D341Med (cell line): ENCODE results near the gene ACACB.
"Not testable (repeated sequence)": the region's sequence is repeated elsewhere in the genome, so short reads cannot be mapped to it uniquely, and the experiment has no call there.

Source experiments
- DNase-seq: peaks from one replicate; pipeline ENCODE4 v3.0.0; 2012; ENCODE audit warnings: low spot score

ACACB gene

GRCh38 chr12:109144224-109144623, 27.8 kb downstream of the ACACB start:
- no peak for DNase-seq

DNA sequence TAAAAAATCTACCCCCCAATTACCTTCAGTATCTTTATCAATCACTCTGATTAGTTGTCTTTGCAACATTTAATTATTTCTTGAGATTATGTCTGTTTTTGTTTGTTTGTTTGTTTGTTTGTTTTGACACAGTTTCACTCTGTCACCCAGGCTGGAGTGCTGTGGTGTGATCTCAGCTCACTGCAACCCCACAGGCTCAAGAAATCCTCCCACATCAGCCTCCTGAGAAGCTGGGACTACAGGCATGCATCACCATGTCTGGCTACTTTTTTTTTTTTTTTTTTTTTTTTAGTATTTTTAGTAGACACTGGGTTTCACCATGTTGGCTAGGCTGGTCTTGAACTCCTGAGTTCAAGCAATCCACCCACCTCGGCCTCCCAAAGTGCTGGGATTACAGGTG, 30.7 kb downstream of the ACACB start:
- DNase-seq = not testable (repeated sequence)

DNA sequence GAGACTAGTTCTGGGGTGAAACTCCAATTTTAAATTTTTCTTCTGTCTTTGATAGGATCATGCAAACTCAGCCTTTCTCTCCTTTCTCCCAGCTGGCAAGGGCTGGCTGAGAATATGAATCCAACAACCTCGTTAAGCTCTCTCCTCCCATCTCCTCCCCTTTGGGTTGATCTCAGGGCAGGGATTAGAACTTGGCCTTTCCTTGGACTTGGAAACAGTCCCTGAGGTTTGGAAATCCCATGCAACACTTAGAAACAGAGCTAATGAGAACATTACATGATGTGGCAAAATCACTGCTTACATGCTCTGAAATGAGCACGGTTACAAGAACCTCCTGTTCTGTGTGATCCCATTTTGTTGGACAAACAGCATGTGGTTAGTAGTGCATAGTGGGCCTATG, 31.6 kb downstream of the ACACB start:
- no peak for DNase-seq

DNA sequence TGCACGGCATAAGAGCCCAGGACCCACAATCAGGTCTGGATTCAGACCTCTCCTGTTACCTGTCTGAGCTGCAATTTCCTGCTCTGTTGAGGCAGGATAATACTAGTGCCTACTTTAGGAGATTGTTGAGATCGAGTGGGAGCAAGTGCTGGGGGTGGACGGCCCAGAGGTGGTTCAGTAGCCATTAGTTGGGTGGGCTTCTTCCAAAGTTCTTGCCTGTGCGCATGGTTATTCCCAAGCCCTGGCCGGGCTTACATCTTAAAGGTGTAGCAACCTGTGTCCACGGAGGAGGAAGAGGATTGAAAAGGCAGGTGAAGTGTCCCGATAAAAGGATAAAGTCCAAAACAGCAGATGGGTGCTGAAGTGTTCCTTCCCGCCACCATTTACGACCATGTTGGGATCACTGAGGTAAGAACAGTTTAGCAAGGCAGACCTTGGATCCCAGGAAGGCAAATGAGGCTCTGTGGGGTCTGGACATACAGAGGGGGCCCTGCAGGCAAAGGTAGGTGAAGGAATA, 33.8 kb downstream of the ACACB start:
- DNase-seq = no peak

DNA sequence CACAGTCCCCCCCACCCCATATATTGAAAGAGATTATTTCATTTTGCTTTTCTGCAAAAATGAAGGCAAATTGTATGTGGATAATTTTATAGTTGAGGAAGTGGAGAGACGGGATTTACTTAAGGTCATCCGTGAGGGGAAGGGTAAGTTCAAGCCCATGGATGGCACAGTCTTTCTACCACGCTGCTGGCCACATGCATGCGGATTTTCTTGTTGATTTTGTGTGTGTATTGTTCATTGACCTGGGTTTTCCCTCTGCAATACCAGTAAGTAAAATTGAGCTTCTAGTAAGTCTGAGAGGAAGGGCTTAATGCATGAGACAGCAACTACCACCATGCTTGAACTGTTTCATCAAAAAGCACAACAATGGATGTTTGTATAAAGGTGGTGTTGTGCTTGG, 35.1 kb downstream of the ACACB start:
- no peak for DNase-seq

GRCh38 chr12:109153821-109154441, 37.5 kb downstream of the ACACB start:
- no peak for DNase-seq

DNA sequence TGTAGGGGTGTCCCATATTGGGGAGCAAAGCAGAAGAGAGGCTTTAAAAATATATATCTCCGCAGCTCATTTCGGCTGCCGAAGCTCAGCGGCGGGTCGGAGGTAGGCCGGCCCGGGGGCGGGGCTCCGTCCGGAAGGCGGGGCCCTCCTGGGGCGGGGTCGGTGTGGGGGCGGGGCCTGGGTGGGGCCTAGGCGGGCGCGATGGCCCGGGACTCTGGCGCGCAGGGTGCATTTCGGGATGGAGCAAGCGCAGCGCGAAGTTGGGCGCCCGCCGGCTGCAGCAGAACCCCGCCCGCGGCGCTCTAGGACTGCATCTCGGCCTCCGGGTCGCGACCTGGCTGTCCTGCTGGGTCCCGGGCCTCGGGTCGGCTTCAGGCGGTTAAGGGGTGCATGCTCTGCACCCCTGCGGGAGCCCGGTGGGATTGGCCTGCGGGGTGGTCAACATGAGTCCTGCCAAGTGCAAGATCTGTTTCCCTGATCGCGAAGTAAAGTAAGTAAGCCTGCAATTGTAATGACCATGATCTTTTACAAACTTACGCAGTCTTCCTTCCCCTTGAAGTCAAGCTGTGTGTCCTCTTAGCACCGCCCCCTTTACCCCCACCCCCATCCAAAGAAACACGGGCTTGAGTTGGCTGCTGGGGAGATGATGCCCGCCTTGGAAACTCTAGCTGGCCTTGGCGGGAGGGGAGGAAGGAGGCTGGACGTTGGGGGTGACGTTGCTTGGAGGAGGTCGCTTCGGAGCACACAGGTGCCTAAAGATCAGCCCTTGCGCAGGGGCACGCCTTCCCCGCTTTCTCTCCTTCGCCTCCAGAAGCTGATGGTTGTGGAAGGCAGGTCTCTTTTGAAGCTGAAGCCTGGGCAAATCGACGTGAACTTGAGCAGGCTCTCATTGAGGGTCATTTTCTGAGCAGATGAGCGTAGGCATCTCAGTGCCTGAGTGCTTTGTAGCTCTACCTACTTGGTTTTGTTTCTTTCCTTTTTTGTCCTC, 38.4 kb downstream of the ACACB start:
- peak; percentile 99 for DNase-seq

GRCh38 chr12:109156036-109156435, 39.6 kb downstream of the ACACB start:
- no peak for DNase-seq

- DNase-seq = no peak
Measured at GRCh38 chr12:109156586-109156985, 40.2 kb downstream of the ACACB start.

DNA sequence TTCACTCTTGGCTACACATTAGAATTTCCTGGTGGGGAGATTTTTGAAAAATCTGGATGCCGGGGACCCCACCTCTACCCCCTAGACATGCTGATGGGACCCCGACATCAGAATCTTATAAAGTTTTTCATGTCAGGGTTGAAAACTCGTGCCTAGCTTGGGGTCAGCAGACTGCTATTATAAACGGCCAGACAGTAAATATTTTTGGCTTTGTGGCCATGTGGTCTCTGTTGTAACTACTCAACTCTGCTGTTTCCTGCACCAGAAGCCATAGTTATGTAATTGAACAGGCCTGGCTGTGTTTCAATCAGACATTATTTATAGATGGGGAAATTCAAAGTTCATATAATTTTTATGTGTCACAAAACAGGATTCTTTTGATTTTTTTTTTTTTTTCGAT, 41.6 kb downstream of the ACACB start:
- no peak for DNase-seq

- DNase-seq = no peak
Measured at GRCh38 chr12:109160433-109160832, 44.0 kb downstream of the ACACB start.

GRCh38 chr12:109160873-109161272, 44.5 kb downstream of the ACACB start:
- no peak for DNase-seq

GRCh38 chr12:109162551-109162950, 46.2 kb downstream of the ACACB start:
- DNase-seq = no peak

DNA sequence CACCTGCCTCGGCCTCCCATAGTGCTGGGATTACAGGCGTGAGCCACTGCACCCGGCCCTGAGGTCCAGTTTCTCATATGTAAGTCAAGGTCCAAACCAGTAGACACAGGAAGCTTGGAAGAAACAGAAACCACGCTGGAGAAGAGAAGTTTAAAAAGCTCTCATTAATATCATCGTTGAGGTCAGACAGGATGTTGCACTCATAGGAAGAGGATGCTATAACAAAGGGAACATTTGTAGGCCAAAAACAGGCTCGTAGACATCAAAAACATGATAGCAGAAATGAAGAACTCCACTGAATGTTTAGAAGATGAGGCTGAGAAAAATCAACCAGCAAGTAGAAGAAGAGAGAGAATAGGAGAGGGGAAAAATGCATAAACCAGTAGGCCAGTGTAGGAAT, 46.8 kb downstream of the ACACB start:
- DNase-seq = no peak

DNA sequence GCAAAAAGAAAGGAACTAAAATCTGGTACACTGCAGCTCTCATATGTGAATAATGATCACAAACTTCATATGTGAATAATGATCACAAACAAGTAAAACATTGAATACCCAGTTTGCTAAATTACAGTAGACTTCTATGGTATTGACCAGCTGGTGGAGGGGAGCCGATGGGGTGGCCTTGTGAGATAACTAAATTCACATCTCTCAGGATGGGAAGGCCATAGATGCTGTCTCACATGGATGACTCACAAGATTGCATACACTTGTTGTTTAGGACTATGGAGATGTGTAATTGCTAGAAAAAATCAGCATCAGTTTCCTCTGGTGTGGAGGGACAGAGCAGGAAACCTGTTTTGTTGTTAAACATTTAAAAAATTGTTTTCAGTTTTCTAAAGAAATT, 49.2 kb downstream of the ACACB start:
- no peak for DNase-seq

DNA sequence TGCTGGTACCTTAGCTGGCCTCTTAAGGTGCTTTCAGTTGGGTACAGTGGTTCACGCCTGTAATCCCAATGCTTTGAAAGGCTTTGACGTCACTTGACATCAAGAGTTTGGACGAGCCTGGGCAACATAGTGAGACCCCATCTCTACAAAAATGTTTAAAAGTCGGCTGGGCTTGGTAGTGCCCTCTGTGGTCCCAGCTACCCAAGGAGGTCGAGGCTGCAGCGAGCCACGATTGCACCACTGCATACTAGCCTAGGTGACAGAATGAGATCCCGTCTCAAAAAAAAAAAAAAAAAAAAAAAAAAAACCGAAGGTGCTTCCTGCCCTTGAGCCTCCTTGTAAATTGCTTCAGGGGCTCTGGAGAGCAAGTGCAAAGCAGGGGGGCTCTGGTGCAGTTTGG, 50.0 kb downstream of the ACACB start:
- DNase-seq = no peak

DNA sequence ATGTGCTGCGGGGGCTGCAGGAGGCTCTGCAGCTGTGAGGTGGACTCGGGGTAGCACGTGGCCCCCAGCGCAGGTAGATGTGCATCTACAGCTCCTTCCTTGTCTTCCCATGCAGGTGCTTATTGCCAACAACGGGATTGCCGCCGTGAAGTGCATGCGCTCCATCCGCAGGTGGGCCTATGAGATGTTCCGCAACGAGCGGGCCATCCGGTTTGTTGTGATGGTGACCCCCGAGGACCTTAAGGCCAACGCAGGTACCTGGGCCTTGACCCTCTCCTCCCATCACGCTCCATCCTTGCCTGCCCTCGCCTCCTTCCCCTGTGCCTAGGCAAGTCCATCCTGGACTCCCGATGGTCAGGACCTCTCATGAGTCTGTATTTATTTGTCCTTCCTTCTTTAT, 51.4 kb downstream of the ACACB start:
- no peak for DNase-seq

- DNase-seq = no peak
Measured at GRCh38 chr12:109169262-109169661, 52.9 kb downstream of the ACACB start.

- DNase-seq = no peak
Measured at GRCh38 chr12:109169686-109170085, 53.3 kb downstream of the ACACB start.

- no peak for DNase-seq
Measured at GRCh38 chr12:109170324-109170723, 53.9 kb downstream of the ACACB start.

GRCh38 chr12:109172787-109173186, 56.4 kb downstream of the ACACB start:
- DNase-seq = not testable (repeated sequence)

DNA sequence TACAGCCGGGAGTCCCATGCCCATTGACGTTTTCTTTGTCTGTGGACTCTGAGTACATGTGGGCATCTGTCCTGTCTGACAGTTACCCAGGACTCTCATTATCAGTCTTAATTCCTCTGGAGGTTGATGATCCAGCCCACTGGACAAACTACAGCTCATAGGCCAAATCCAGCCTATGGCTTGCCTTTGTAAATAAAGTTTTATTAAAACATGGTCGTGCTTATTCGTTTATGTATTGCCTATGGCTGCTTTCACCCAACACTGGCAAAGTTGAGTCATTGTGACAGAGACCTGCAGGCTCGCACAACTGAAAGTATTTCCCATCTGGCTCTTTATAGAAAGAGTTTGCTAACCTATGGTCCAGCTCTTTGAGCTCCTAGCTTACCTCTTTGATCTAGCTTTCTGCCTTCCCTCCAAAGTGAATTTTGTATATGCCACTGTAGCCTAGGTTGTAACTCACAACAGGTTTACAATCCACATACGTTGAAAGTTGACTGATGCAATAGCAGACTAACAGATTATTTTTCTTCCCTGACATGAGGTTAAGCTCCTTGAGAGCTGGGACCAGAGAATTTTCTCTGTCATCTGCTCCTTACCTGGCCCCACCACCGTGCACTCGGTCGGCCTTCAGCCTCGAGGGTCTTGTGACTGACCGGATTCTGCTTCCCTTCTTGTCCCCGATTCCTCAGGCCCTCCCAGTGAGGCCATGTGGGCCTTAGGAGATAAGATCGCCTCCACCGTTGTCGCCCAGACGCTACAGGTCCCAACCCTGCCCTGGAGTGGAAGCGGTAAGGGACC, 57.3 kb downstream of the ACACB start:
- no peak for DNase-seq
